Mesenchymal stem cell (in vitro differentiated cells and primary cell): Measurements from ENCODE around the gene NABP1.

Source experiments
- DNase-seq: peaks from one replicate; pipeline ENCODE4 v3.0.0-alpha.2; 2013
- H2AFZ ChIP-seq: one replicate; pipeline ENCODE4 v1.6.1; 2013; ENCODE audit warnings: low read depth, mild to moderate bottlenecking, control low read depth, inconsistent platforms, low read length, moderate library complexity
- H2AK5ac ChIP-seq: 2 replicates; pipeline ENCODE4 v1.6.1; 2013; ENCODE audit warnings: low read length, moderate library complexity, mild to moderate bottlenecking, inconsistent platforms; ENCODE audit not compliant: severe bottlenecking
- H2BK120ac ChIP-seq: one replicate; pipeline ENCODE4 v1.6.1; 2013; ENCODE audit warnings: low read depth, mild to moderate bottlenecking, inconsistent platforms, low read length, moderate library complexity
- H2BK12ac ChIP-seq, 2 experiments: one replicate each; pipeline ENCODE4 v1.6.1; 2013; ENCODE audit warnings: inconsistent platforms in 2 of 2, low read length in 2 of 2, mild to moderate bottlenecking in 2 of 2, moderate library complexity in 2 of 2, control low read depth in 1 of 2
- H2BK15ac ChIP-seq: one replicate; pipeline ENCODE4 v1.6.1; 2013; ENCODE audit warnings: mild to moderate bottlenecking, low read depth, inconsistent platforms; ENCODE audit not compliant: poor library complexity, severe bottlenecking
- H2BK5ac ChIP-seq: 2 replicates; pipeline ENCODE4 v1.6.1; 2013; ENCODE audit warnings: low read depth, mild to moderate bottlenecking, low read length, control low read depth, inconsistent platforms; ENCODE audit not compliant: poor library complexity, severe bottlenecking
- H3K14ac ChIP-seq, 2 experiments: one replicate each; pipeline ENCODE4 v1.6.1; 2013; ENCODE audit warnings: inconsistent platforms in 2 of 2, low read length in 2 of 2, control low read depth in 1 of 2, mild to moderate bottlenecking in 1 of 2, moderate library complexity in 1 of 2
- H3K18ac ChIP-seq, 2 experiments: one replicate each; pipeline ENCODE4 v1.6.1; 2013; ENCODE audit warnings: inconsistent platforms in 2 of 2, low read length in 2 of 2, control low read depth in 1 of 2, low read depth in 1 of 2, mild to moderate bottlenecking in 1 of 2
- H3K23ac ChIP-seq, 2 experiments: one replicate each; pipeline ENCODE4 v1.6.1; 2013; ENCODE audit warnings: inconsistent platforms in 2 of 2, low read length in 2 of 2, mild to moderate bottlenecking in 2 of 2, moderate library complexity in 2 of 2, control low read depth in 1 of 2
- H3K27ac ChIP-seq: 2 replicates; pipeline ENCODE4 v1.5.1; 2013; ENCODE audit warnings: mild to moderate bottlenecking, moderate library complexity, low read length, control low read depth, inconsistent platforms; ENCODE audit not compliant: poor library complexity, severe bottlenecking
- H3K27me3 ChIP-seq, 2 experiments: 2 replicates each; pipeline versions ENCODE4 v1.6.1 to v1.7.0; 2013; ENCODE audit warnings: low read length in 2 of 2, mild to moderate bottlenecking in 2 of 2, moderate library complexity in 2 of 2, control low read depth in 1 of 2, inconsistent platforms in 1 of 2; ENCODE audit not compliant: control insufficient read depth in 1 of 2, insufficient read depth in 1 of 2
- H3K36me3 ChIP-seq, 2 experiments: 2 replicates each; pipeline versions ENCODE4 v1.6.1 to v1.7.0; 2013; ENCODE audit warnings: low read length in 2 of 2, control low read depth in 1 of 2, inconsistent platforms in 1 of 2, low read depth in 1 of 2, mild to moderate bottlenecking in 1 of 2; ENCODE audit not compliant: insufficient read depth in 2 of 2, control insufficient read depth in 1 of 2
- H3K4ac ChIP-seq, 2 experiments: one replicate each; pipeline ENCODE4 v1.6.1; 2013; ENCODE audit warnings: inconsistent platforms in 2 of 2, low read length in 2 of 2, mild to moderate bottlenecking in 2 of 2, moderate library complexity in 2 of 2, control low read depth in 1 of 2, low read depth in 1 of 2
- H3K4me1 ChIP-seq: 2 replicates; pipeline ENCODE4 v1.6.1; 2013; ENCODE audit warnings: low read depth, low read length, control low read depth; ENCODE audit not compliant: control insufficient read depth, insufficient read depth
- H3K4me2 ChIP-seq: 2 replicates; pipeline ENCODE4 v1.6.1; 2013; ENCODE audit warnings: low read length, mild to moderate bottlenecking, inconsistent platforms; ENCODE audit not compliant: poor library complexity, severe bottlenecking
- H3K4me3 ChIP-seq, 2 experiments: 2 replicates each; pipeline versions ENCODE4 v1.5.1 to v1.7.0; 2013; ENCODE audit warnings: low read length in 2 of 2, mild to moderate bottlenecking in 2 of 2, control low read depth in 1 of 2, low read depth in 1 of 2; ENCODE audit not compliant: insufficient read depth in 1 of 2
- H3K79me1 ChIP-seq: replicated peaks from 2 replicates; pipeline ENCODE4 v1.6.1; 2013; ENCODE audit warnings: mild to moderate bottlenecking, control low read depth, low read length, inconsistent platforms; ENCODE audit not compliant: poor library complexity, severe bottlenecking
- H3K9ac ChIP-seq: 2 replicates; pipeline ENCODE4 v1.7.0; 2013; ENCODE audit warnings: mild to moderate bottlenecking, low read length, moderate library complexity
- H3K9me3 ChIP-seq: 2 replicates; pipeline ENCODE4 v1.7.0; 2013; ENCODE audit warnings: mild to moderate bottlenecking, low read length; ENCODE audit not compliant: control insufficient read depth
- H4K8ac ChIP-seq: one replicate; pipeline ENCODE4 v1.6.1; 2013; ENCODE audit warnings: inconsistent platforms, mild to moderate bottlenecking, low read length, moderate library complexity
- H4K91ac ChIP-seq: one replicate; pipeline ENCODE4 v1.6.1; 2013; ENCODE audit warnings: mild to moderate bottlenecking, low read length, inconsistent platforms
- WGBS: methylation state at CpG from one replicate; pipeline ENCODE4 v1.1.7; 2013; ENCODE audit warnings: mixed read lengths; 5-methylcytosine and 5-hydroxymethylcytosine counted together

Gene NABP1

GRCh38 chr2:191650896-191651773 lies 26.8 kb upstream of the NABP1 start:
- H2BK5ac ChIP-seq = no peak overlapping the region
- H3K23ac ChIP-seq = no peak overlapping the region
- H3K4ac ChIP-seq = no peak overlapping the region
- H3K36me3 ChIP-seq = no peaks in the 10 kb centered on the region
- H4K91ac ChIP-seq = no peak overlapping the region
- no peak overlapping the region for H3K18ac ChIP-seq
- H3K9ac ChIP-seq = no peak overlapping the region
- H2AFZ ChIP-seq = no peak overlapping the region
- peak; percentile 39 for DNase-seq
- H3K4me2 ChIP-seq = no peak overlapping the region
- no peaks in the 10 kb centered on the region for H3K27me3 ChIP-seq
- H4K8ac ChIP-seq = no peak overlapping the region
- peaks cover 3% of the 10 kb centered on the region for H3K9me3 ChIP-seq
- no peak overlapping the region for H3K27ac ChIP-seq
- no peaks in the 10 kb centered on the region for H3K4me1 ChIP-seq
- H3K14ac ChIP-seq = no peak overlapping the region
- H3K4me3 ChIP-seq = no peak overlapping the region
- H2BK12ac ChIP-seq = no peak overlapping the region
- no peak overlapping the region for H2AK5ac ChIP-seq
- no peaks in the 10 kb centered on the region for H3K79me1 ChIP-seq
- no peak overlapping the region for H2BK120ac ChIP-seq
- WGBS = 88% methylated on average over 3 of the region's 3 CpGs
- no peak overlapping the region for H2BK15ac ChIP-seq

- Histone ChIP-seq H3K79me1 (no peaks in the 10 kb centered on the region), H3K14ac (no peak overlapping the region), H2BK15ac (no peak overlapping the region), H3K23ac (no peak overlapping the region), H2BK5ac (no peak overlapping the region), H2BK12ac (no peak overlapping the region), H4K91ac (no peak overlapping the region), H3K36me3 (no peaks in the 10 kb centered on the region), H3K9ac (no peak overlapping the region), H3K27me3 (no peaks in the 10 kb centered on the region), H2AK5ac (no peak overlapping the region), H3K9me3 (no peaks in the 10 kb centered on the region), H4K8ac (no peak overlapping the region), H3K4ac (no peak overlapping the region), H3K4me2 (no peak overlapping the region), H3K4me1 (peaks cover 1% of the 10 kb centered on the region), H3K18ac (no peak overlapping the region), H3K27ac (no peak overlapping the region), H2AFZ (no peak overlapping the region), H3K4me3 (no peak overlapping the region), H2BK120ac (no peak overlapping the region)
- DNase-seq = no peak
- WGBS = 95% methylated on average over 5 of the region's 5 CpGs
Measured at GRCh38 chr2:191653667-191654391, 24.1 kb upstream of the NABP1 start.

- DNase-seq = peak; percentile 70
- Histone ChIP-seq H3K4me1 (peaks cover 1% of the 10 kb centered on the region), H3K27ac (no peak overlapping the region), H2AK5ac (no peak overlapping the region), H3K18ac (peak overlapping the region in 1 of 2 experiments; percentile 2), H4K8ac (no peak overlapping the region), H2BK5ac (no peak overlapping the region), H3K14ac (no peak overlapping the region), H3K4me3 (no peak overlapping the region), H2AFZ (no peak overlapping the region), H3K23ac (no peak overlapping the region), H3K36me3 (no peaks in the 10 kb centered on the region), H3K4ac (no peak overlapping the region), H3K9ac (peak overlapping the region; percentile 53), H4K91ac (no peak overlapping the region), H3K9me3 (no peaks in the 10 kb centered on the region), H3K79me1 (no peaks in the 10 kb centered on the region), H2BK15ac (no peak overlapping the region), H3K4me2 (no peak overlapping the region), H3K27me3 (no peaks in the 10 kb centered on the region), H2BK12ac (peak overlapping the region in 1 of 2 experiments; percentile 18), H2BK120ac (no peak overlapping the region)
Measured at GRCh38 chr2:191656391-191656790, 21.5 kb upstream of the NABP1 start.

- no peak overlapping the region for H3K4me2 ChIP-seq
- H3K79me1 ChIP-seq = no peaks in the 10 kb centered on the region
- H2BK120ac ChIP-seq = no peak overlapping the region
- H4K91ac ChIP-seq = no peak overlapping the region
- no peak overlapping the region for H2BK5ac ChIP-seq
- no peak overlapping the region for H2BK15ac ChIP-seq
- no peak for DNase-seq
- H2AFZ ChIP-seq = no peak overlapping the region
- no peak overlapping the region for H3K14ac ChIP-seq
- no peaks in the 10 kb centered on the region for H3K27me3 ChIP-seq
- H3K36me3 ChIP-seq = no peaks in the 10 kb centered on the region
- H3K27ac ChIP-seq = no peak overlapping the region
- H2AK5ac ChIP-seq = no peak overlapping the region
- peaks cover 1% of the 10 kb centered on the region for H3K4me1 ChIP-seq
- H4K8ac ChIP-seq = no peak overlapping the region
- H3K9ac ChIP-seq = peak overlapping the region; percentile 37
- no peaks in the 10 kb centered on the region for H3K9me3 ChIP-seq
- peak overlapping the region in 1 of 2 experiments; percentile 18 for H2BK12ac ChIP-seq
- peak overlapping the region in 1 of 2 experiments; percentile 2 for H3K18ac ChIP-seq
- no peak overlapping the region for H3K23ac ChIP-seq
- no peak overlapping the region for H3K4me3 ChIP-seq
- no peak overlapping the region for H3K4ac ChIP-seq
Measured at GRCh38 chr2:191656792-191657191, 21.1 kb upstream of the NABP1 start.
